ENCODE measurements around the gene NAA80. TPM values are rescaled to one million over a fixed set of nuclear protein-coding genes. Genes with fewer than 3 reads are reported as not detected.

NAA80 gene, protein sequence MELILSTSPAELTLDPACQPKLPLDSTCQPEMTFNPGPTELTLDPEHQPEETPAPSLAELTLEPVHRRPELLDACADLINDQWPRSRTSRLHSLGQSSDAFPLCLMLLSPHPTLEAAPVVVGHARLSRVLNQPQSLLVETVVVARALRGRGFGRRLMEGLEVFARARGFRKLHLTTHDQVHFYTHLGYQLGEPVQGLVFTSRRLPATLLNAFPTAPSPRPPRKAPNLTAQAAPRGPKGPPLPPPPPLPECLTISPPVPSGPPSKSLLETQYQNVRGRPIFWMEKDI
- total RNA-seq (2014; rRNA removed; shearing (Covaris generic)), result 13.1 and 23.5 TPM in 2 replicates
- polyA plus RNA-seq (2015; cell fraction: cytosol; rRNA removed), result 16.4 and 16.8 TPM in 2 replicates
- 31.0 and 32.0 TPM in 2 replicates for polyA plus RNA-seq (2015; cell fraction: nucleus; rRNA removed)

- peak; percentile 98 for DNase-seq (ENCODE audit: low read depth)
Observed at GRCh38 chr3:50298836-50299637, at the start of gene NAA80, which contains the start of gene HYAL3. Gene NAA80 (minus strand): TSS chr3:50299405. CDS start chr3:50297463, 1,942 bp downstream. Gene HYAL3 (minus strand): TSS chr3:50299405. CDS start chr3:50295602, 3,803 bp downstream.

GRCh38 chr3:50347187-50347813, 48.1 kb upstream of the NAA80 start:
- DNase-seq (ENCODE audit: low read depth), result peak; percentile 82

DNA sequence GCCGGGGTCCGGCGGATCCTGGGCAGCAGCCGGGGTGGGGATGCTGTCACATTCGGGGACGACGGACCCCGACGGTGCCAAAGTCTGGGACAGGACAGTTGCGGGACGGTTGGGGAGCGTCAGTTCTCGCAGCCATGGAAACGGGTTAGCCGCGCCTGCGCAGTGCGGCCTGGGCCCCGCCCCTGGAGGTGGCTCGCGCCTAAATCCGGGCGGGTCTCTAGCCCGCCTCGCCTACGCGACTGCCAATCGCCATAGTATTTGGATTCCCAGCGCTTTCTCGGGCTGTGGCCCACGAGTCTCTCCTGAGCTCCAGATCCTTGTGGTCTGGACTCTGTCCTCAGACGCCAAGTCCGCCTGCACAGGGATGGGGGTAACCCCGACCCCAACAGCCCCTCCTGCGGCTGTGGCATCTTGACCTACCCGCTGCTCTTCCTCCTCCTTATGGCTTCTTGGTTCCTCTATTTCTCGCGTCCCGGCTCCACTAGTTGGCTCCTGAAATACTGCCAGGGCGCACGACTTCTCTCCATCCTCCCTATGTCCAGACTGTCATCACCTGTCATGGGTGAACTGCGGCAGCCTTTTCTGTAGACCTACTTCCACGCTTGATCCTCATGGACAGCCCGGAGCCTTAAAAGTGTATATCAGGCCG, 46.5 kb upstream of the NAA80 start, which contains the start of gene ZMYND10:
ZMYND10 (minus strand) TSS at position 147 of the 649 bp plus-strand sequence. CDS start 153 bp downstream, outside the sequence.
- no peak for DNase-seq (ENCODE audit: low read depth)

DNA sequence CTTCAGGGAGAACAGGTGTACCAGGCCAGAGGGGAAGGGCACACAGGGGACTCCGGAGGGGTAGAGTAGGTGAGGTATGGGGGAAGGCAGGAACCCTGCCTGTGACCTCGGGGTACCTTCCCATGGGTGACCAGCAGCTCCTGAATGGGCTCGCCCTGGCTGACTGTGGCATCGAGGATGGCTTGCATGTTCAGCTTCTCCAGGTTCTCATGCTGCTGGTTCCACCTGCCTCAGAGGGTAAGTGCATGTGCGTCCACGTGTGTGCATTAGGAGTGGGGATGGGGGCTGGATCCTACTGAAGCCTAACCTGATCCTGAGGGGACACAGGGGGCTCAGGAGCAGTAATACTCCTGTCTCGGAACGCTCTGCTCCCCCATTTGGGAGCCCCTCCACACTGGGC, 45.8 kb upstream of the NAA80 start:
- DNase-seq (ENCODE audit: low read depth), result no peak

- DNase-seq (ENCODE audit: low read depth), result no peak
Observed at GRCh38 chr3:50342813-50343633, 43.8 kb upstream of the NAA80 start.

DNA sequence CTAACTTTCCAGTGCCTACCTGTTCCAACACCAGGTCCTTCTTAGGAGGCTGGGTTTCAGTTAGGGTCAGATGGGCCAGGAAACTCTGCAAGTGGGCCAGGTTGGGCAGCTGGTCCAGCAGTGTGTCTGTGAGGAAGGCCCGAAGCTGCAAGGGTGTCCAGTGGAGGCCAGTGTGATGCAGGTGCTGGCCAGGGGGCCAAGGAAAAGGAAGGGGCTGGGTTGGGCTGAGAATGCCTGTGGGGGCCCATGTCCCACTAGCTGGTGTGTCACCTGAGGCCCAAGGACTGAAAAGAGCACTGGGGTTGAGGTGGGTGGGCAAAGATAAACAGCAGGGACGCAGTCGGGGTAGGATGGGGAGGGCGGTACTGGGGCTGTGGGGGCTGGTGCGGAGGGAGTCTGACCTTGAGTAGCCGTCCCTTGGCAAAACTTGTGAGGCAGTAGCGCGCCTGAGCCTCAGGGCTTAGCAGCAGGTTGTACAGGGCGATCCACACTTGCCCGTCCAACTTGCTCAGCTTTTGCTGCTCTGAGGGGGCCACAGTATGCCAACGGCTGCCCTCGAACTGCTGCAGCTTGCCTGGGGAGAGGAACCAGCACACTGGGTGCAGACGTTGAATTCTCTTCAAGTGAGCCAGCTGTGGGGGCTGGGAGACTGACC, 42.9 kb upstream of the NAA80 start:
- DNase-seq (ENCODE audit: low read depth), result no peak

DNA sequence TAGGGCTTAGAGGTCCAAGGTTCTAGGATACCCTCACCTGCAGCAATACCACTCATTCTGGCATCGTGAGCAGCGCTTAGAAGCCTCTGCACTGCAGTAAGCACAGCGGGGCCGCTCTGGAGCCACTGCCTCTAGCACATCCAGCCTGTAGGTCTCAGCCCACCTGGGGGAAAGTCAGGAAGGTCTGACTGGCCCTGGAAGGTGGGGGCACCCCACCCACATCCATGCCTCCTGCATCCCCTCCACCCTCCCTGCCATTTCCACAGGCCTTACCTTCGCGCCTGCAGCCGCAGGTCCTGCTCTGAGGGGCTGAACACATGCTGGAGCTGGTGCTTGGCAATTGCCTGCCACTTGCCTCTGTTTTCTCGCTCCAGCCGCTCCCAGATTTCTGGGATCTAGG, 42.3 kb upstream of the NAA80 start:
- DNase-seq (ENCODE audit: low read depth), result no peak

DNA sequence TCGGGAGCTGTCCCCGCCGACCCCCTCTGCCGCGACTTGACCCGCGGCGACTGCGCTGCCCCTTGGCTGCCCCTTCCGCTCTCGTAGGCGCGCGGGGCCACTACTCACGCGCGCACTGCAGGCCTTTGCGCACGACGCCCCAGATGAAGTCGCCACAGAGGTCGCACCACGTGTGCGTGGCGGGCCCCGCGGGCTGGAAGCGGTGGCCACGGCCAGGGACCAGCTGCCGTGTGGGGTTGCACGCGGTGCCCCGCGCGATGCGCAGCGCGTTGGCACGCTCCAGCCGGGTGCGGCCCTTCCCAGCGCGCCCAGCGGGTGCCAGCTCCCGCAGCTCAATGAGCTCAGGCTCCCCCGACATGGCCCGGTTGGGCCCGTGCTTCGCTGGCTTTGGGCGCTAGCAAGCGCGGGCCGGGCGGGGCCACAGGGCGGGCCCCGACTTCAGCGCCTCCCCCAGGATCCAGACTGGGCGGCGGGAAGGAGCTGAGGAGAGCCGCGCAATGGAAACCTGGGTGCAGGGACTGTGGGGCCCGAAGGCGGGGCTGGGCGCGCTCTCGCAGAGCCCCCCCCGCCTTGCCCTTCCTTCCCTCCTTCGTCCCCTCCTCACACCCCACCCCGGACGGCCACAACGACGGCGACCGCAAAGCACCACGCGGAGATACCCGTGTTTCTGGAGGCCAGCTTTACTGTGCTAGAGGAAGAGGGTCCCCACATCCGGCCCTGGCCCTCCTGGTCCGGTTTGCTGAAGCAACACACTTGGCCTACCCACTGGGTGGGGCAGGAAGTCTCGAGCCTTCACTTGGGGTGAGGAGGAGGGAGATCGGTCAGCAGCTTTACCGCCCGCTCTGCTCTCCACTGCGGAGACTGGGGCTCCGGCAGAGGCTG, 41.5 kb upstream of the NAA80 start, which contains the start of gene RASSF1:
RASSF1 (minus strand) TSS at position 389 of the 882 bp plus-strand sequence; CDS start at position 358, 31 bp downstream.
- DNase-seq (ENCODE audit: low read depth), result no peak

DNA sequence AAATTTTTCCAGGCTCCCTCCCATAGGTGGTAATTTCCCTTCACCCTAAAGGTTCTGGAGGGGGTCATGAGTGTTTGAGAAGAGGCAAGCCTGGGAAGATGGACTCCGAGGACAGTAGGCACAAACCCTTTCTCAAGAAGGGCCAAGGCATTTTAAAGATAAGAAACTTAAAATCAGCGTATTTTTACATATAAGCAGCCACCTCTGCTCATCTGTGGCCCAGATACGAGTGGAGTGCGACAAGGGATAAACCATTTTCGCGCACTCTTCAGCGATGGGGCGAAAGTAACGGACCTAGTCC, 40.9 kb upstream of the NAA80 start:
- DNase-seq (ENCODE audit: low read depth), result no peak

GRCh38 chr3:50339485-50340146, 40.4 kb upstream of the NAA80 start:
- DNase-seq (ENCODE audit: low read depth), result no peak

DNA sequence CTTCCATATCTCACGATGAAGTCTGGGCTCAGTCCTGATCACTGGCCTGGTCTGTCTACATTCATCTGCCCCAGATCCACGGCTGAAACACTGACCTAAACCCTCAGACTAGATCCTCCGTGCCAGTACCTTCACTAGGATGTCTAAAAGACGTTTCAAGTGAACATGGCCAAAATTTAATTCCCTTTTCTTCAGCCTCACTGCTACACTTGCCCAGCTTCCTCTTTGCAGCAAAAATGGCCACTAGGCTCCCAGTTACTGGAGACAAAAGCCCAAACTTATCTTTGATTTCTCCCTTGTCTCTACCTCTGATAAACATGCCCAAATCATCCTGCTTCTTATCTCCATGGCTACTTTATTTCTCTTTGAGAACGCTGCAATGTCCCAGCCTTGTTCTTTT, 39.8 kb upstream of the NAA80 start:
- no peak for DNase-seq (ENCODE audit: low read depth)

- DNase-seq (ENCODE audit: low read depth), result peak; percentile 99
Observed at GRCh38 chr3:50337175-50337861, 38.1 kb upstream of the NAA80 start.

DNA sequence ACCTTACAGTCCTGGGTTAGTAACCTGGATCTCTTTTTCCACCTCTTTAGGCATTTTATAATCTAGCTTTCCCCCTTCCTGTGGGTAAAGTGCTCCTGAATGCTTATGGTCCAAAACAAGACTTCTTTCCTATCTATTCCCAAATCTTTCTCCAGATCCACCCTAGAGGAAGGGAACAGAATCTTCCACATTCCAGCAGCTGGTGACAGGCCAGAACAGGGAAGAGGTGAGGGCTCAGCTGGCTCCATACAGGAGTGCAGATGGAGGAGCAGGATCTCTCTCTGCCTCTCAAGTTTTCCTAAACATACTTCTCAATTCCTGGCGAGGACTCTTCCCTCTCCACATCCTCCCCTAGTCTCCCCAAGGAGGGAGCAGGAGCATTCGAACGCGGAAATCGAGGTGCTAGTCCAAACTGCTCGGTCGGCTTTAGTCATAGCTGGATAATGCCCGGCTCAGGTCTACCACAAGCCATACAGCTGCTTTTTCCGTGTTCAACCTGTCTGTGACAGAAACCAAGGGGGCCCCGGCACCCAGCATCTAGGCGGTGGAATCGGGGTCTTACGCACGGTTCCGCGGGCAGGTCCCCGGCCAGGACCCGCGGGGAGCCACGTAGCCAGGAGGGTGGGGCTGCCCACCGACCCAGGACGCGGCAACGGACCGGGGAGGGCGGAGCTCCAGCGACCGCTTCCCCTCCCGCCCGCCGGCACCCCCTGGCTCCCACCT, 37.4 kb upstream of the NAA80 start:
- no peak for DNase-seq (ENCODE audit: low read depth)

DNA sequence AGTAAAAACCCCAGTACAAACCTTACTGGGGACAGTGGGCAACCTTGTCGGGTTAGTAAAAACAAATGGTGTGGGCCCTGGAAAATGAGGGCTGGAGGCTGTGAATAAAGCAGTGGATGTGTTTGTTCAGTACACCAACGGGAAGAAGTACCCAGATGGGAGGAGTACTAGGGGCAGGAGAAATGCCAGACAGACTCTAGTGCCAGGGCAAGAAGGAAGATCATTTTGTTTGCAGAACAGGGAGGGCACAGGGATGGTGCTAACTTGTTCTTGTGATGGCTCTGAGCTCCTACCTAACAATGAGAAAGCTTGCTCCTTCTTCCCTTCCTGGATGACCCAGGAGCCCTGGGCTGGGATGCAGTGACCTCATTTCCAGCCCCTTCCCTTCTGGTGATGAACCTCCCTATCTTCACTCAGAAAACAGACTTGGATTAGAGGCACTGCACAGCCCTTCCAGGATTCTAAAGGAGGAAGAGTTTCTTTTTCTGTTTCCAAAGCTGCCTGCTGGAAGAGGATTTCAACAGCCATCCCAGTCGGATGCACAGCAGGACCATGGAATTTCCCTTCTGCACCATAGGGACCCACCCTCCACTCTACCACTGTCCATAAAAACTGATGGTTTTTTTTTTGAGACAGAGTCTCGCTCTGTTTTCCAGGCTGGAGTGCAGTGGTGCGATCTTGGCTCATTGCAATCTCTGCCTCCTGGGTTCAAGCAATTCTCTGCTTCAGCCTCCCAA, 35.3 kb upstream of the NAA80 start:
- DNase-seq (ENCODE audit: low read depth), result no peak

GRCh38 chr3:50333744-50334328, 34.6 kb upstream of the NAA80 start:
- peak; percentile 59 for DNase-seq (ENCODE audit: low read depth)

DNA sequence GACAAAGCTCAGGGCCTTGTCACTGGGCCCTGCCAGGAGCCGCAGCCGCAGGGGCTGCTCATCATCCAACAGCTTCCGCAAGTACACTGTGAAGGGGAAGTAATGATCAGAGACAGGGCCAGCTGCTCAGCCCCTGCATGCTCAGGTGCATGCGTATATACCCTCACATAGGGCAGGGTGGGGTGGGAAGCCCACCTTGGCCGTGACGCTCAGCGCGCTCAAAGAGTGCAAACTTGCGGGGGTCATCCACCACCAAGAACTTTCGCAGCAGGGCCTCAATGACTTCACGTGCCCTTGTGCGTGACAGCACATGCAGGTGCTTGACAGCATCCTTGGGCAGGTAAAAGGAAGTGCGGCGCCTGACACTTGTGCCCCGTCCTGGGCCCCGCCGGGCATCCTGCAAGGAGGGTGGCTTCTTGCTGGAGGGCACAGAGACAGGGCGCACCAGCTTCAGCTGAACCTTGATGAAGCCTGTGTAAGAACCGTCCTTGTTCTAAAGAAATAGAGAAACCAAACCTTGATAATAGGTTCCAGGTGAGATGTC, 32.2 kb upstream of the NAA80 start:
- no peak for DNase-seq (ENCODE audit: low read depth)
